DOHH2 (cell line): ENCODE data around the gene KDM3A.

Experiments
- CTCF ChIP-seq: fragments of 200-600 bp; sonication (generic); IDR thresholded peaks from one replicate; pipeline ENCODE4 v1.5.1; 2014; ENCODE audit warnings: antibody characterized with exemption, mild to moderate bottlenecking, low read depth, low read length; ENCODE audit not compliant: poor library complexity, severe bottlenecking
- EZH2phosphoT487 ChIP-seq: fragments of 200-600 bp; sonication (generic); IDR thresholded peaks from 2 replicates; pipeline ENCODE4 v1.6.1; 2017; ENCODE audit warnings: borderline replicate concordance, mild to moderate bottlenecking, antibody characterized with exemption, low read length, moderate library complexity, mixed read lengths

GRCh38 chr2:86442642-86443005 is 1.5 kb downstream of the KDM3A start:
- TF ChIP-seq CTCF (no peak), EZH2phosphoT487 (no peak)
